Fibroblast of lung (primary cell): ENCODE data around the gene WHRN.

Experiments
- CTCF ChIP-seq, 2 donors: IDR thresholded peaks in 1 of 2; conservative IDR thresholded peaks in 1 of 2; 1 replicate in 1 of 2; 2 replicates in 1 of 2; pipeline ENCODE4 v1.5.1; 2011 to 2012; ENCODE audit warnings: low read length in 2 of 2, control low read depth in 1 of 2, inconsistent platforms in 1 of 2, low read depth in 1 of 2, mild to moderate bottlenecking in 1 of 2
- EZH2 ChIP-seq: IDR thresholded peaks from 2 replicates; pipeline ENCODE4 v1.5.1; 2012; ENCODE audit warnings: low read length, control low read depth, mild to moderate bottlenecking; ENCODE audit errors: missing control alignments

GRCh38 chr9:114476891-114477469, 28.3 kb downstream of the WHRN start:
- TF ChIP-seq CTCF (conservative IDR thresholded peaks at IDR 0.05 in 1 of 2, IDR thresholded peaks at IDR 0.05 in 1 of 2; ENCODE audit: low read depth in 1 of 2, low read length in 2 of 2) (no peak), EZH2 (no peak)
